Daoy (cell line): ENCODE data around the gene CTNNB1. TPM values are rescaled to one million over a fixed set of nuclear protein-coding genes. Genes with fewer than 3 reads are reported as not detected.
A peak's percentile ranks its signal among the peaks of the same experiment; 100 is the strongest.

Experiments used
- DNase-seq: peaks from one replicate; pipeline ENCODE4 v3.0.0-alpha.2; 2015; ENCODE audit warnings: low read depth
- total RNA-seq: library from RNA; depleted of rRNA; stranded (reverse); fragments of >200 nt; shearing (Covaris generic); gene quantifications from 2 replicates; pipeline ENCODE4 v1.2.3, GENCODE V29; 2014

CTNNB1 gene
- total RNA-seq, 1 experiment from 2014 or later: 325 TPM

DNA sequence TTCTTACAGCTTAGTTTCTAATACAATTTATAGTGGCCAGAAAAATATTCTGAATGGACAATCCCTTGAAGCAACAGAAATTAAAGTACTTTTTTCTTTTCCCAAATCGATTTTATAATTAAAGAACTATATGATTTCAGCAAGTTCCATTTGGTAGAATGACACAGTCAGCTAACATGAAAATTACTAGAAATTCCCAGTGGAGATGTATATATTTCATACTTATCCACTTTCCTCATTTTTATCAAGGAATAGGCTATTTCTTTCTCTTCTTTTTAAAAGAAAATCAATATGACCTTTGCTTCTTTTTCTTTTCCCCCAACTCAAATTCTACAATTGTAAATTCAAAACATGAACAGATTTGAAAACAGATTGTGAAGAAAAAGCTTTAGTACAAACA, 6.4 kb upstream of the CTNNB1 start:
- DNase-seq: no peak

DNA sequence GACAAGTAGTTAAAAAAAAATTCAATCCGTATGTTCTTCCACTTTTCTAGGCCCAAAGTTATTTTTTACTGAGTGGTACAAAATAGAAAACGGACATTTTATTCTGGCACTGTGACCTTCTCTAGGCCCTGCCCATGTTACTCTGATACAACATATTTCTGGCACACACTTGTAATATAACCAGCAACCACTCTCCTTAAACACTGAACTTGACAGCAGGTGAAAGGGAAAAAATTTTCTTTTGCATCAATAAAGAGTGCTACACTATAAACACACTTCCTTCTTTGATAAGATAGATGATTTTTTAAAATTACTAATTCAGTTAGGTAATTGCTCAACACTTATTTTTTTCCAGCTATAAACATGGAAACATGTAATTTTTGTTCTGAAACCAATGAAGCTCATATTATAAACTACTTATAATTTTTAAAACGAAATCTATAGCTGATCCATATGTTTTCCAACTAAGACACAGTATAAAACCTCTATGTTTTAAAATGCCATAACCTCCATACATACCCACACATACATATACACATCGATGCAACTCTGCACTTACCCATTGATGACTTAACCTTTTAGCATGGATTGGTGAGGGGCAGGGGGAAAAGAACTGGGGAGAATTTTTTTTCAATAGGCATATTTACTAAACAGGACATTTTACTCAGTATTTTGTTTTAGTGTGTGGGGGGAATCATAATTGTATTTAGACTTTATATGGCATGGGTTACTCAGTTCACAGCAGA, 5.3 kb upstream of the CTNNB1 start:
- no peak for DNase-seq

DNA sequence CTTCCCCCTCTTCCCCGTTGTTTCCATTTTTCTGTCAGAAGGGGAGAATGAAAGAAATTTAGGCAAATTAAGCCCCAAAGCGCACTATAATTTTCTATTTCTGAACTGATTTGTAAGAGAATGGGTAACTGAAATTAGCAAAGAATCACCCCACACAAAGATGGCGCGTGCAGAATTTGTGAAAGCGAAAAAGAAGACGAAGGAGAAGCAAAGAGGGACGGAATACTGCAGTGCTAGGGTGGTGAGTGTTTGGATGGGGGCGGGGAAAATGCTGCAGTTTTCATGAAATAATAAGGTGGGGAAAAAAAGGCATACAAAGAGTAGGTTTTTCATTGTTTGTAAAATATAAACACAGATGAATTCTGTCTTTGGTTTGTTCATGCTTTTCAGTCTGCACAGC, 4.6 kb upstream of the CTNNB1 start:
- DNase-seq: no peak

DNA sequence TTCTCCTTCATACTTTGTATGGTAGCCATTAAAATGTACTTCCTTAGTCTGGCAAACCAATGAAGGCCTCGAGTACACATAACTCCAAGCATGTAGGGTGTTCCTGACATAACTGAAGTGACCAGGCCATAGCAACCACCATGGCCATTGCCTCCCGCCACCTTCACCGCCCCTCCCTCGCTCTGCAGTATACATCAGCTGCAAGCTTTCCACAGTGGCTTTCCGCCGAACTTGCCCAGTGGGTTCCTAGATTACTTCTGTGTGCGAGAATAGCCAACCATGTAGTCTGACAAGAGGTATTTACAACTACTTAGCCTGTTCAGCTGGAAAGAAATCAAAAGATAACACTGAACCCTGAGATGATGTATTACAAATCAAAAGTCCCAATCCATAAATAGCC, 3.4 kb upstream of the CTNNB1 start:
- DNase-seq: no peak

GRCh38 chr3:41196499-41197410, 2.5 kb upstream of the CTNNB1 start:
- no peak for DNase-seq

DNA sequence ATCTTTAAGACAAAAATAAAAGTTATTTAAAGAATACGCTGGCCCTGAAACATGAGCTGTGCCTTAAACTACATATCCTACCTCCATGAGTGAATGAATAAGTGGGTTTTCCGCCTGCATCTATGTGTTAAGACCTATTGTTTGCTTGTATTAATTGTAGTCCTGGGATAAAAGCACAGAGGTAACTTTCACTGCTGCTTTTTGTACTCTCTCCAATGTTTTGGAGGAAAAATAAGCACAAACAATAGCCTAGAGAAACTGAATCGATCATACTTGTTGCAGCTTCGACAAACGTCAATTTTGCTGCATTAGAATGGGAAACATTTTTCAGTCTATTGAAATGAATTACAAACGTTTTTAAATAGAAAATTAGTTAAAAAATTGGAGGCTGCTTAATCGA, 1.3 kb upstream of the CTNNB1 start:
- DNase-seq: no peak

DNA sequence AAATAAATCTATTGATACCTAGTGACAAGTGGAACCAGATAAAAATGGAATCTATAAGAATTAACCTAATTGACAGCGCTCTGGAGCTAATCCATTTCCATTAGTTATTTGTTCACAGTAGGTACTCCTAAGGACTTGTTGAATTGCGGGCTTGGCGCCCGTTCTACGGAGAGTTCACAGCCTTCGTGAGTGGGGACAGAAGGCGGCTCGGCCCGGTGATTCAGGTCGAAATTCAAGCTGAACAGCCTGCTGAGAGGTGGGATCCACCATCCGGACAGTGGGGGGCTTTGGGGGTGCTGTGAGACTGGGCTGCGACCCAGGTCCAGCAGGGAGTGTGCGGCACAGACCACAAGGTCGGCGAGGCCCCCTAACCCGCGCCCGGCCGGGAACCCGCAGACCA, 779 bp upstream of the CTNNB1 start:
- peak; percentile 14 for DNase-seq

- DNase-seq: peak; percentile 13
Observed at GRCh38 chr3:41199866-41200668, 762 bp downstream of the CTNNB1 start.

- peak; percentile 32 for DNase-seq
Observed at GRCh38 chr3:41200669-41201021, 1.3 kb downstream of the CTNNB1 start.

- DNase-seq: no peak
Observed at GRCh38 chr3:41202075-41202833, 2.9 kb downstream of the CTNNB1 start.

DNA sequence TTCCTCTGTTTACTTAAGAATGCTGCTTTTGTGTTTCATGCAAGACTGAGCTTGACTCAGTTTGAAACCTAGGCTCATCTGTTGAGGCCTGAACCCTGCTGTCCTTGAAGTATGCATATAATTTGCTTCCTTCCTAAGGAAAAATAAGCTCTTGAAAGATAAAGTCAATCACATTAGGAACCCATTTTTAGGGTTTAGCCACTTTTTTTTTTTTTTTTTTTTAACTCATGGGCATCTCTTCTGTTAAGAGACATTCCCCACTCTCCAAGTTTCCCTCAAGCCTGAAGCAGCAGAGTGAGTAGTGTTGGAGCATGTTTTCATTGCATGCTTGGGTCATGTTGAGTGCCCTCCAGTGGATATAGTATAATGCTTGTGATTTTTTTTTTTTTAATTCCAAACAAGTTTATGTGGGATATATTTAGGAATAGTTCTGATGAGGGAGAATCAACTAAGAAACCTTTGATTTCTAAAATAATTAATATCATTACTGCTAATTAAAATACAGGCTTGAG, 3.6 kb downstream of the CTNNB1 start:
- DNase-seq: peak; percentile 47

GRCh38 chr3:41204369-41204768, 5.1 kb downstream of the CTNNB1 start:
- no peak for DNase-seq

GRCh38 chr3:41205591-41205990, 6.3 kb downstream of the CTNNB1 start:
- DNase-seq: no peak

DNA sequence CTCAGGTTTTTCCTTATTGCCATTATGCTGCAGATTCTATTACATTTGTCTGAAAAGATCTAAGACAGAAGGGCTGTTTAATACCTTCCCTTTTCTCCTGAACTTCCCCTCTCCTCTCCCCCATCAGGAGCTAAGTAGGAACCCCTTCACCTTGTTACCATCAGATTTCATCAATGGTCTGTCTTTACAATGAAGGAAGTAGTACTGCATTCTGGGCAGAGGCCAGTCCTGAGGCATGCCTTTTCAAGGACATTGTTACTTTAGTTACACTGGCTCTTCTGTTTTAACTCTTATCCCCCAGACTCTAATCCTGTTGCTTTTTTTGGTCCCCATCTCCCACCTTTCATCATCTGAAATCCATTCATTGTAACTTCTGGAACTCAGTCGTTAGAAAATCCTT, 8.1 kb downstream of the CTNNB1 start:
- no peak for DNase-seq

- DNase-seq: no peak
Observed at GRCh38 chr3:41208507-41209220, 9.4 kb downstream of the CTNNB1 start.

- no peak for DNase-seq
Observed at GRCh38 chr3:41209646-41210045, 10.3 kb downstream of the CTNNB1 start.

DNA sequence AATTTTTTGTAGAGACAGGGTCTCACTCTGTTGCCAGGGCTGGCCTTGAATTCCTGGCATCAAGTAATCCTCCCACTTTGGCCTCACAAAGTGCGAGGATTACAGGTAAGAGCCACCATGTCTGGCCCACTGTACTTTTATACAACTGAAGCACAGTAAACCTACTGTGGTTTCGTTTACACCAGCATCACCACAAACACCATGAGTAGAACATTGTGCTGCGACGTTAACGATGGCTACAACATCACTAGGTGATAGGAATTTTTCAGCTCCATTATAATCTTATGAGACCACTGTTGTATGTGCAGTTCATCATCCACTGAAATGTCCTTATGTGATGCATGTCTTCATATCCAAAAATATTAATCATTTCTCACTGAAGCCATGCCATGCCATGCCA, 11.7 kb downstream of the CTNNB1 start:
- DNase-seq: no peak

GRCh38 chr3:41212088-41212487, 12.8 kb downstream of the CTNNB1 start:
- DNase-seq: no peak

GRCh38 chr3:41213588-41213987, 14.3 kb downstream of the CTNNB1 start:
- DNase-seq: no peak

DNA sequence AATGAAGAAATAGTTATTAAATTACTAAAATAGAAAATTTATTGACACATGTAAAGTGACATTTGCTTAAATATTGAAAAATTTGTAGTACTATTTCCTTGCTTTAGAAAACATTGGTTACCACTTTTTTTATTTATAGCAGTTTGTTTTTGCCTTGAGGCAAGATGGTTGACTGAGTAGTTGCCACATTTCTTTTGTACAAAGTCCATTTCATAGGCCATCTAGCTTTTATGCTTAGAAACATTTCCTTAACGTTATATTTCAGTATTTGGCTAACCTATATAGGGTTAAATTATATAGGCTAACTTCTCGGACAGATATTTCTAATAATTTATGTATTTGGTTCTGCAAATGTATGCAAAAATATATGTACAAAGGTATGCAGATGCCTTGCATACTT, 17.1 kb downstream of the CTNNB1 start:
- no peak for DNase-seq

- DNase-seq: no peak
Observed at GRCh38 chr3:41216993-41217392, 17.7 kb downstream of the CTNNB1 start.
